Panc1 (cell line): Measurements from ENCODE around the gene USP10.

Experiments used
- CTCF ChIP-seq: fragments of 450-650 bp; IDR thresholded peaks from 2 replicates; pipeline ENCODE4 v1.5.1; 2017; ENCODE audit warnings: mild to moderate bottlenecking
- REST ChIP-seq, 2 experiments: IDR thresholded peaks; 2 replicates each; pipeline ENCODE4 v1.6.1; 2011 to 2012; ENCODE audit warnings: low read depth in 2 of 2, control low read depth in 1 of 2, low read length in 1 of 2, mild to moderate bottlenecking in 1 of 2, moderate library complexity in 1 of 2; ENCODE audit not compliant: insufficient read depth in 1 of 2
- SIN3A ChIP-seq: IDR thresholded peaks from 2 replicates; pipeline ENCODE4 v1.6.1; 2012; ENCODE audit warnings: low read depth, mild to moderate bottlenecking, low read length, moderate library complexity, borderline replicate concordance; ENCODE audit not compliant: insufficient read depth

GRCh38 chr16:84724606-84725309 lies 25.0 kb downstream of the USP10 start:
- TF ChIP-seq CTCF = no peak
- TF ChIP-seq SIN3A = no peak
- TF ChIP-seq REST (IDR thresholded peaks at IDR 0.05; ENCODE audit: insufficient read depth in 1 of 2, low read depth in 2 of 2, low read length in 1 of 2) = no peak
